Erythroblast (primary cell): ENCODE measurements around the gene OR13C9.

ENCODE experiments used
- GATA1 ChIP-seq: IDR thresholded peaks from 2 replicates; pipeline ENCODE4 v1.6.1; 2011; ENCODE audit warnings: low read depth, mild to moderate bottlenecking, control low read depth, low read length, moderate library complexity
- POLR2A ChIP-seq: IDR thresholded peaks from 2 replicates; pipeline ENCODE4 v1.6.1; 2011; ENCODE audit warnings: mild to moderate bottlenecking, low read length

GRCh38 chr9:104635456-104635855 is 17.5 kb upstream of the OR13C9 start:
- TF ChIP-seq POLR2A (no peak), GATA1 (no peak)
